ENCODE results near the gene MYL9. TPM values are rescaled to one million over a fixed set of nuclear protein-coding genes. Genes with fewer than 3 reads are reported as not detected.

MYL9 gene
- total and polyA plus RNA-seq, 4 donors = 0.98 to 27.0 (median 7.6) TPM

- Histone ChIP-seq H3K9ac (ENCODE audit: low read depth in 1 of 2, low read length in 2 of 2) (no peak overlapping the region), H3K4me1 (ENCODE audit: control insufficient read depth in 4 of 4, insufficient read depth in 4 of 4, low read length in 3 of 4) (peaks cover 6 to 24% (median 14%) of the 10 kb centered on the region in 4 donors), H3K9me3 (ENCODE audit: control insufficient read depth in 4 of 4, low read length in 3 of 4) (no peaks in the 10 kb centered on the region), H3K27ac (ENCODE audit: low read depth in 1 of 2, low read length in 2 of 2) (no peak overlapping the region), H3K36me3 (ENCODE audit: control insufficient read depth in 4 of 4, insufficient read depth in 3 of 4, low read depth in 1 of 4, low read length in 3 of 4) (peaks cover 4 to 11% (median 9%) of the 10 kb centered on the region in 4 donors), H3K4me3 (ENCODE audit: low read depth in 1 of 3, low read length in 3 of 3) (no peak overlapping the region), H3K27me3 (ENCODE audit: control insufficient read depth in 4 of 4, insufficient read depth in 4 of 4, low read length in 3 of 4) (no peaks in the 10 kb centered on the region)
- TF ChIP-seq RAD21 (IDR thresholded peaks at IDR 0.05) = no peak
- TF ChIP-seq EGR1 (IDR thresholded peaks at IDR 0.05; ENCODE audit: low read depth in 2 of 2) = no peak
- no peak for TF ChIP-seq REST (IDR thresholded peaks at IDR 0.05)
- no peak for TF ChIP-seq HNF4A (conservative IDR thresholded peaks at IDR 0.05)
- TF ChIP-seq, protein P1, sequence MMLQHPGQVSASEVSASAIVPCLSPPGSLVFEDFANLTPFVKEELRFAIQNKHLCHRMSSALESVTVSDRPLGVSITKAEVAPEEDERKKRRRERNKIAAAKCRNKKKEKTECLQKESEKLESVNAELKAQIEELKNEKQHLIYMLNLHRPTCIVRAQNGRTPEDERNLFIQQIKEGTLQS (IDR thresholded peaks at IDR 0.05) = no peak
- DNase-seq (ENCODE audit: low spot score) = no peak
- 66% methylated on average over 1 of the region's 1 CpG for WGBS
Measured at GRCh38 chr20:36576081-36576445, 34.7 kb downstream of the MYL9 start.

DNA sequence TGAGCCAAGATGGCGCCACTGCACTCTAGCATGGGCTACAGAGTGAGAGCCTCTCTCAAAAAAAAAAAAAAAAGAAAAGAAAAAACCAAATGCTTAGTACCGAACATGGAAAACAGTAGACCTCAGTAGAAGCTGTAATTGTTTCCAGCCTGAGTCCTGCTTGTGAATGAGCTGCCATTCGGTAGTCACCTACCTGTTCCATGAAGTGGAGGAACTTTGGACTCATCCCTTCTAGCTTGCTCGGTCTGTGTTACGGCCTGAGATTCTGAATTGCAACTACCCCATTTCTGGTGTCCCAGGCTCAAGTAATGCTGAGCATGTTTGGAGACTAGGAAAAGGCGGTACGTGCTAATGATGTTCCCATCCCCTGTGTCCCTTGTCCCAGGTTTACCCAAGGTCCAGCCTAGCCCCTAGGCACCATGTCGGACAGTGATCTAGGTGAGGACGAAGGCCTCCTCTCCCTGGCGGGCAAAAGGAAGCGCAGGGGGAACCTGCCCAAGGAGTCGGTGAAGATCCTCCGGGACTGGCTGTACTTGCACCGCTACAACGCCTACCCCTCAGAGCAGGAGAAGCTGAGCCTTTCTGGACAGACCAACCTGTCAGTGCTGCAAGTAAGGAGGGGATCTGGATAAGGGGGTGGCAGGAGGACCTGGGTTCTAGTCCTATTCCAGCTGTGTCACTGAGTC lies 37.2 kb downstream of the MYL9 start:
- H3K9ac ChIP-seq (ENCODE audit: low read depth in 1 of 2, low read length in 2 of 2) = no peak overlapping the region
- peaks cover 6 to 16% (median 11%) of the 10 kb centered on the region in 4 donors for H3K4me1 ChIP-seq (ENCODE audit: control insufficient read depth in 4 of 4, insufficient read depth in 4 of 4, low read length in 3 of 4)
- H3K27me3 ChIP-seq (ENCODE audit: control insufficient read depth in 4 of 4, insufficient read depth in 4 of 4, low read length in 3 of 4) = no peaks in the 10 kb centered on the region
- no peak overlapping the region for H3K4me3 ChIP-seq (ENCODE audit: low read depth in 1 of 3, low read length in 3 of 3)
- H3K36me3 ChIP-seq (ENCODE audit: control insufficient read depth in 4 of 4, insufficient read depth in 3 of 4, low read depth in 1 of 4, low read length in 3 of 4) = peaks cover 8 to 20% (median 15%) of the 10 kb centered on the region in 4 donors
- 98% methylated on average over 15 of the region's 15 CpGs for WGBS
- H3K27ac ChIP-seq (ENCODE audit: low read depth in 1 of 2, low read length in 2 of 2) = no peak overlapping the region
- TF ChIP-seq RAD21 (IDR thresholded peaks at IDR 0.05) = no peak
- no peak for TF ChIP-seq SP1 (IDR thresholded peaks at IDR 0.05)
- no peak for TF ChIP-seq TAF1 (conservative IDR thresholded peaks at IDR 0.05)
- no peaks in the 10 kb centered on the region for H3K9me3 ChIP-seq (ENCODE audit: control insufficient read depth in 4 of 4, low read length in 3 of 4)
- DNase-seq (ENCODE audit: low spot score) = no peak

DNA sequence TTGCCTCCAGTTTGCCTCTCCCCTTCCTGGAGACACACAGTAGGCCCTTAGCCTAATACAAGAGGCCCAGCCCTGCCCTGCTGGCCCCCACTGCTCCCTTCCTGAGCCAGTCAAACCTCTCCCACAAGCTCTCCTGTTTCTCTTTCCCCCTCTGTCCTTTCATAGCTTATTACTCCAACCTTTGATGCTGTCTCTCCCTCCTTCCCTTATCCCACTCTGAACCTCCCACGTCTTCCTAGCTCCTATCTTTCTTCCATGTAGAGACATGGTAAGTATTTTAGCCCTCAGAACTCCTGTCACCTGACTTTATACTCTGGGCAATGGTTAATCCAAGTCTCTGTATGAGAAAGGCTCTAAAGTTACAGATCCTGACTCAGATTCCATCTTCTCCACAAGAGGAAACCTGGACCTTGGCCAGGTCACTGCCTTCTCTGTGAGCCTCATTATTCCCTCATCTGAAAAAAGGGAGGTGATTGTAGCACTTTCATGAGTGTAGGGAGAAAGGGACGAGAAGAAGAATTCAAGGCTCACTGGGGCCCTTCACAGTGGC lies 38.8 kb downstream of the MYL9 start:
- no peak overlapping the region for H3K27ac ChIP-seq (ENCODE audit: low read depth in 1 of 2, low read length in 2 of 2)
- H3K4me3 ChIP-seq (ENCODE audit: low read depth in 1 of 3, low read length in 3 of 3) = no peak overlapping the region
- H3K9ac ChIP-seq (ENCODE audit: low read depth in 1 of 2, low read length in 2 of 2) = no peak overlapping the region
- no peak for TF ChIP-seq JUND (IDR thresholded peaks at IDR 0.05)
- TF ChIP-seq NR2F2 (IDR thresholded peaks at IDR 0.05) = no peak
- no peak for TF ChIP-seq RXRA (IDR thresholded peaks at IDR 0.05)
- no peak for TF ChIP-seq YY1 (IDR thresholded peaks at IDR 0.05)
- no peak for TF ChIP-seq REST (IDR thresholded peaks at IDR 0.05)
- no peak for TF ChIP-seq EGR1 (IDR thresholded peaks at IDR 0.05; ENCODE audit: low read depth in 2 of 2)
- TF ChIP-seq SP1 (IDR thresholded peaks at IDR 0.05) = no peak
- TF ChIP-seq FOXA2 (IDR thresholded peaks at IDR 0.05) = no peak
- WGBS = 91% methylated on average over 2 of the region's 2 CpGs
- peaks cover 8 to 20% (median 15%) of the 10 kb centered on the region in 4 donors for H3K36me3 ChIP-seq (ENCODE audit: control insufficient read depth in 4 of 4, insufficient read depth in 3 of 4, low read depth in 1 of 4, low read length in 3 of 4)
- H3K4me1 ChIP-seq (ENCODE audit: control insufficient read depth in 4 of 4, insufficient read depth in 4 of 4, low read length in 3 of 4) = peaks cover 5 to 11% (median 7%) of the 10 kb centered on the region in 4 donors
- H3K27me3 ChIP-seq (ENCODE audit: control insufficient read depth in 4 of 4, insufficient read depth in 4 of 4, low read length in 3 of 4) = no peaks in the 10 kb centered on the region
- no peak for DNase-seq (ENCODE audit: low spot score)
- no peaks in the 10 kb centered on the region for H3K9me3 ChIP-seq (ENCODE audit: control insufficient read depth in 4 of 4, low read length in 3 of 4)

All from liver (tissue), 9 donors.